Measurements from ENCODE around the gene TMCO2.

The TMCO2 gene

DNA sequence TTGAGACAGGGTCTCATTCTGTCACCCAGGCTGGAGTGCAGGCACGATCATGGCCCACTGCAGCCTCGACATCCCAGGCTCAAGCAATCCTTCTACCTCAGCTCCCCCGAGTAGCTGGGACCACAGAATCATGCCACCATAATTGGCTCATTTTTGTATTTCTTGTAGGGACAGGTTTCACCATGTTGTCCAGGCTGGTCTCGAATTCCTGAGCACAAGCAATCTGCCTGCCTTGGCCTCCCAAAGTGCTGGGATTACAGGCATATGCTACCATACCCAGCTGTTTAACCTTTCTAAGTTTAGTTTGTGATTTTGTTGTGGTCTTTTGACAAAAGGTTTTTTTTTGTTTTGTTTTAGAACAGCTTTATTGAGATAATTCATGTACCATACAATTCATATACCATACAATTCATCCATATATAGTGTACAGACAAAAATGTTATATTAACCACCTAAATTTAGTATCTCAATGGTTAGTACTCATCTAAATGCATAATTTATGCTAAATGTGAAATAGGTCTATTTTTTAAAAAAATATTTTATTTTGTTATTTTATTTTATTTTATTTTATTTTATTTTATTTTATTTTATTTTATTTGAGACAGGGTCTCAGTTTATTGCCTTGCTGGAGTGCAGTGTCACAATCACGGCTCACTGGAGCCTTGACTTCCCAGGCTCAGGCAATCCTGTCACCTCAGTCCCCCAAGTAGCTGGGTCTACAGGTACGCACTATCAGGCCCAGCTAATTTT is 19.2 kb downstream of the TMCO2 start:
- no peak for DNase-seq (ENCODE audit: low spot score in 2 of 2)
- Histone ChIP-seq H3K4me1 (no peaks in the 10 kb centered on the region; the same call in 1 of the 2 replicates), H3K36me3 (replicated peaks) (peaks cover 79% of the 10 kb centered on the region), H3K27me3 (ENCODE audit: low read depth) (no peaks in the 10 kb centered on the region), H3K4me3 (no peak overlapping the region), H3K9me3 (no peaks in the 10 kb centered on the region)
- in situ Hi-C loops (cut with MboI; ENCODE audit: low sequenced_read_pairs), result no loop called here

- no peaks in the 10 kb centered on the region for H3K27me3 ChIP-seq (ENCODE audit: low read depth)
- no peak overlapping the region for H3K4me3 ChIP-seq
- no peak for DNase-seq (ENCODE audit: low spot score in 2 of 2)
- peaks cover 79% of the 10 kb centered on the region for H3K36me3 ChIP-seq (replicated peaks)
- no peaks in the 10 kb centered on the region; the same call in 1 of the 2 replicates for H3K4me1 ChIP-seq
- in situ Hi-C loops (cut with MboI; ENCODE audit: low sequenced_read_pairs), result no loop called here
- no peaks in the 10 kb centered on the region for H3K9me3 ChIP-seq
These were observed 20.0 kb downstream of the TMCO2 start for GRCh38 chr1:40267767-40268187.

DNA sequence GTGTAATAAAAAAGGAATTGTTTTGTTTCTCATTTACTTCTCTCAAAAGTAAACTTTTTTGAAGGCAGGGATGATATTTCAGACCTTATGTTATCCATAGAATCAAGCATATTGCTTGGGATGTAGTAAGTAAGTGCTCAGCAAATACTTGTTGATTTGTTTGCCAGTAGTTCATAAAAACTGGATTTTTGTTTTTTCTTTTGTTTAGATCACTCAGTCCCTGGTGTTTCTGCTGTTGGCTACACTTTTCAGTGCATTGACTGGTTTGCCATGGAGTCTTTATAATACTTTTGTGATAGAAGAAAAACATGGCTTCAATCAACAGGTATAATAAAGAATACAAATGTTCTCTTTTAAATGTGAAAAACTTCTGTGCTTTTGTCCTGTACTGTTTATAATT is 20.5 kb downstream of the TMCO2 start:
- Histone ChIP-seq H3K27me3 (ENCODE audit: low read depth) (no peaks in the 10 kb centered on the region), H3K9me3 (no peaks in the 10 kb centered on the region), H3K4me1 (no peaks in the 10 kb centered on the region; the same call in 1 of the 2 replicates), H3K4me3 (no peak overlapping the region), H3K36me3 (replicated peaks) (peaks cover 78% of the 10 kb centered on the region)
- DNase-seq (ENCODE audit: low spot score in 2 of 2), result no peak
- in situ Hi-C loops (cut with MboI; ENCODE audit: low sequenced_read_pairs), result no loop called here

DNA sequence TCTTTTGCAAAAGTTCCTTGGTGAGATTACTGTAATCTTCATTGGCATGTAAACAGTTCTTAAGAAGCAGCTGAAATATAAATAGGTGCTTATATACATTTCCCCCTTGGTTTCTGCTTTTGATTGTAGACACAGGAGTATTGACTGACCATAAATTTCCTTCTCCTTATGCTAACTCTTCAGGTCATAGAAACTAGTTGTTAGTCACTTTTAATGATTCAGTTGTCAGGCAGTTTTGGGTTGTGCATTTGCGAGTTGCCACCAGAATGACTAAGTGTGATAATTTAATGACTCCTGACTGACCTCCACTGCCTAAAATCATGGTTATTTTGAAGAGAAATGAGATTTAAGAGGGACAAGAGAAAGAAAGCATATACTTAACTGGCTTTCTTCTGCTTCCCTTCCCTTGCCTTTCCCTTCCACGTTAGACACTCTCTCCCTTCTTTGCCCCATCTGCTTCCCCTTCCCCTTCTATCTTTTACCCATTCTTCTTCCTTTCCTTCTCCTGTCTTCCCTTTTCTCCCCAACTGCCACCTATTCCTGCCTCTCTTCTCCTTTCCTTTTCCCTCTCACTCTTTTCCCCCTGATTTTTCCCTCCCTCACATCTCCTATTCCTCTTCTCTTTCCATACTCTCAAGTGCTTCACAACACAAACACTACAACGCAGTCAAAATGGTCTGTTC is 22.6 kb downstream of the TMCO2 start:
- Histone ChIP-seq H3K9me3 (no peaks in the 10 kb centered on the region), H3K4me1 (no peaks in the 10 kb centered on the region; the same call in 1 of the 2 replicates), H3K36me3 (replicated peaks) (peaks cover 80% of the 10 kb centered on the region), H3K4me3 (no peak overlapping the region), H3K27me3 (ENCODE audit: low read depth) (no peaks in the 10 kb centered on the region)
- no peak for DNase-seq (ENCODE audit: low spot score in 2 of 2)
- in situ Hi-C loops (cut with MboI; ENCODE audit: low sequenced_read_pairs), result no loop called here

- Histone ChIP-seq H3K4me1 (no peaks in the 10 kb centered on the region; the same call in 1 of the 2 replicates), H3K9me3 (no peaks in the 10 kb centered on the region), H3K27me3 (ENCODE audit: low read depth) (no peaks in the 10 kb centered on the region), H3K4me3 (no peak overlapping the region), H3K36me3 (replicated peaks) (peaks cover 67% of the 10 kb centered on the region)
- DNase-seq (ENCODE audit: low spot score in 2 of 2), result no peak
- in situ Hi-C loops (cut with MboI; ENCODE audit: low sequenced_read_pairs), result no loop called here
These were observed 25.0 kb downstream of the TMCO2 start for GRCh38 chr1:40272653-40273213.

GRCh38 chr1:40273547-40274166 is 25.9 kb downstream of the TMCO2 start:
- Histone ChIP-seq H3K4me3 (no peak overlapping the region), H3K27me3 (ENCODE audit: low read depth) (no peaks in the 10 kb centered on the region), H3K9me3 (no peaks in the 10 kb centered on the region), H3K4me1 (no peaks in the 10 kb centered on the region; the same call in 1 of the 2 replicates), H3K36me3 (replicated peaks) (peaks cover 60% of the 10 kb centered on the region)
- in situ Hi-C loops (cut with MboI; ENCODE audit: low sequenced_read_pairs), result no loop called here
- DNase-seq (ENCODE audit: low spot score in 2 of 2), result no peak

- in situ Hi-C loops (cut with MboI; ENCODE audit: low sequenced_read_pairs), result no loop called here
- Histone ChIP-seq H3K36me3 (replicated peaks) (peaks cover 63% of the 10 kb centered on the region), H3K4me1 (no peaks in the 10 kb centered on the region; the same call in 1 of the 2 replicates), H3K4me3 (no peak overlapping the region), H3K27me3 (ENCODE audit: low read depth) (no peaks in the 10 kb centered on the region), H3K9me3 (no peaks in the 10 kb centered on the region)
- DNase-seq (ENCODE audit: low spot score in 2 of 2), result no peak
These were observed 26.6 kb downstream of the TMCO2 start for GRCh38 chr1:40274331-40274730.

DNA sequence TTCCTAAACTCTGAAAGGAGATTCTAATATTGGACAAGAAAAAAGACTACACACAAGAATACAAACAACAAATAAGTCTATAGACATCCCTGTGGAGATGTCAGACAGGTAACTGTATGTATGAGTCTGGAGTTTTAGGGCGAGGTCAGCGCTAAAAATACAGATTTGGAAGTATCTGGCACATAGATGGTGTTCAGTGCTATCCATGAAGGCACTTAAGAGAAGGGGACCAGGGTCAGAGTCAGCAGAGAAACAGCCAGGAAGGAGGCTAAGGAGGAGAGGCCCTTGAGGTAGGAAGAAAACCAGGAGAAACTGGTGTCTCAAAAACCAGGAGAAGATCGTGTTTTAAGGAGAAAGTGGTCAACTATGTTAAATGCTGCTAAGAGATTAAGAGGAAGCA is 28.4 kb downstream of the TMCO2 start:
- in situ Hi-C loops (cut with MboI; ENCODE audit: low sequenced_read_pairs), result no loop called here
- H3K36me3 ChIP-seq (replicated peaks), result peaks cover 55% of the 10 kb centered on the region
- H3K9me3 ChIP-seq, result no peaks in the 10 kb centered on the region
- no peaks in the 10 kb centered on the region for H3K27me3 ChIP-seq (ENCODE audit: low read depth)
- H3K4me3 ChIP-seq, result no peak overlapping the region
- no peaks in the 10 kb centered on the region for H3K4me1 ChIP-seq
- no peak for DNase-seq (ENCODE audit: low spot score in 2 of 2)

DNA sequence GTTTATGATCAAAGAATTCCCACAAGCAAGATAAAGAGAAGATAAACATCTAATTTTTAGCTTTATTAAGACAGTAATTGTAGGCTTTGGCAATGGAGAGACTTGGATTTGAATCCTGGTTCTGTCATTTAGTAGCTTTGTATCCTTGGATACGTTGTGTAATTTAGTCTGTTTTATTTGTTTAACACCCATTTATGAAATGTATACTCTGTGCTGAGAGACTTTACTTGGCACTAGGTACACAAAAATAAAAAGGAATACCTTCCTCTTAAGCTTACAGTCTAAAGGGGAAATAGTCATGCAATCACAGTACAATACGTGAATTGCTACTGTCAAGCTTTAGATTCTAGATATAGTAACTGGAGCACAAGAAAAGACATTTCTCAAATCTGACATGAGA is 34.1 kb downstream of the TMCO2 start:
- Histone ChIP-seq H3K27me3 (ENCODE audit: low read depth) (no peaks in the 10 kb centered on the region), H3K4me3 (no peak overlapping the region), H3K9me3 (no peaks in the 10 kb centered on the region), H3K4me1 (no peaks in the 10 kb centered on the region), H3K36me3 (replicated peaks) (peaks cover 48% of the 10 kb centered on the region)
- in situ Hi-C loops (cut with MboI; ENCODE audit: low sequenced_read_pairs), result no loop called here
- no peak for DNase-seq (ENCODE audit: low spot score in 2 of 2)

DNA sequence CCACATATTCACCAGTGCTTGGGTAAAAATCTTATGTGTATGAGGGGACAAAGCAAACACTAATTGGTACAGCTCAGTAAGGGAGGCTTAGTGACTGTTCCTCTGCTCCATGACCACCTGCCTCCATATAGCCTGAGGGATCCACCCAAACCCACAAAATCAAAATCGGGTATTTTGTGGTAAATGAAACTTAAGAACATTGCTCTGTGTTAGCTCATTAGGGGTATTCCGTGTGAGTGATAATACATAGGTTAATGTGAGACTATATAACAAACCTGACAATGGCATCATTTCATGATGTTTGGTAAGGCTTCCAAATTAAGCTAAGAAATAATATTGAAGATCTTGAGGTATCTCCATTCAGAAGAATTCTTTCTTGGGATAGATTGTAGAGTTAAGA is 43.6 kb downstream of the TMCO2 start:
- no peak for DNase-seq (ENCODE audit: low spot score in 2 of 2)
- Histone ChIP-seq H3K27me3 (ENCODE audit: low read depth) (no peaks in the 10 kb centered on the region), H3K36me3 (replicated peaks) (peaks cover 54% of the 10 kb centered on the region), H3K4me1 (no peaks in the 10 kb centered on the region), H3K9me3 (no peaks in the 10 kb centered on the region), H3K4me3 (no peak overlapping the region)
- in situ Hi-C loops (cut with MboI; ENCODE audit: low sequenced_read_pairs), result no loop called here

DNA sequence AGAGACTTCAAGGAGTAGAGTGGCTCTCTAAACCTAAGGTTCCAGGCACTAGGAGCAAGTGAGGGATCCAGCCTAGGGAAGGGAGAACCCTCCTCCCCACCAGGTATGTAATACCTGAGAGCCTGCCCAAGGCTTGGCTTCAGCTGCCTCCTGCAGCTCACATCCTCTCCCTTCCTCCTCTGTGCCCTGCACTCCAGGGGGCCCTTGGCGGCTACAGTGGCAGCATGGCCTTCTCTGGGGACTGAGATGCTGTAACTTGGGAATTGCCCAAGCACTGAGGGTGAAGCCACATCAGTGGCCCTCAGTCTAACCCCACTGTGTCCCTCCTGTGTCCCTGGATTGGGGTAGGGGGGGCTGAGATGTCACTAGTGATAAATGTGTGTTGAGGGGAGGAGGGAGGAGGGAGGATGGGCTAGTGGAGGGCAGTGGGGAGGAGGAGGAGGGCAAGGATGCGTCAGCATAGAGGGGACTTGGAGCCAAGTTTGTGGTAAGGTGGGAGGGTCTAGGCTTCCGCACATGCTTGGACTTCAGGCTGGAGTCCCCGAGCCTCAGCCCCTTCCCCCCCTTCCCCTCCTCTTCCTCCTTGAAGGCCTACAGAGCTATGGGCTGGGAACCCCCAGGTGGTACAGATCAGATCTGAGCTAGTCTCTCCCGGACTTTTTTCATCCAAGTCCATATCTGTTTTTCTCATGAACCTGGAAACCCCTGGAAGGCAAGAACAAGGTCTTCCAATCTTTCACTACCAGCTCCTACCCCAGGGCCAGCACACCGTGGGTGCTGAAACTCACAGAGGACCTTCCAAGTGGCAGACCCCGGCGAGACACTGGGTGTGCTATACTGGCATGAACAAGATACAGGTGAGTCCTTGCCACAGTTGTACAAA is 51.9 kb downstream of the TMCO2 start:
- Histone ChIP-seq H3K27me3 (ENCODE audit: low read depth) (no peaks in the 10 kb centered on the region), H3K9me3 (no peaks in the 10 kb centered on the region), H3K4me1 (no peaks in the 10 kb centered on the region), H3K36me3 (replicated peaks) (no peaks in the 10 kb centered on the region), H3K4me3 (no peak overlapping the region)
- no peak for DNase-seq (ENCODE audit: low spot score in 2 of 2)
- in situ Hi-C loops (cut with MboI; ENCODE audit: low sequenced_read_pairs), result no loop called here

DNA sequence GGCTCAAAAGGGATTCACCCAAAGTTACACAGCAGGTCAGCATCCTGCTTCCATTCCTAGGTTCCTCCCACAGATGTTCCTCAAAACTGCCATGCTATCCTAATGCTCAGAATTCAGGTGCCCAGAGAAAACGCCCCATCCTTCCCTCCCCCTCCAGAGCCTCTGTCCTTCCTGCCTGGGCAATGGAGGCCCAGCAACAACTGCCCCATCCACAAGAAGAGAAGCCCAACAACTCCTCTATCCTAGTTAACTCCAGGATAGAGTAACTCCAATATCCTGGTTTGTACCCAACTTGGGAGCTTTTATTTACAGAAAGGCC is 52.5 kb downstream of the TMCO2 start:
- Histone ChIP-seq H3K4me3 (no peak overlapping the region), H3K36me3 (replicated peaks) (no peaks in the 10 kb centered on the region), H3K27me3 (ENCODE audit: low read depth) (no peaks in the 10 kb centered on the region), H3K9me3 (no peaks in the 10 kb centered on the region), H3K4me1 (no peaks in the 10 kb centered on the region)
- in situ Hi-C loops (cut with MboI; ENCODE audit: low sequenced_read_pairs), result no loop called here
- no peak for DNase-seq (ENCODE audit: low spot score in 2 of 2)

- Histone ChIP-seq H3K36me3 (replicated peaks) (no peaks in the 10 kb centered on the region), H3K4me3 (no peak overlapping the region), H3K27me3 (ENCODE audit: low read depth) (no peaks in the 10 kb centered on the region), H3K9me3 (no peaks in the 10 kb centered on the region), H3K4me1 (no peaks in the 10 kb centered on the region)
- no peak for DNase-seq (ENCODE audit: low spot score in 2 of 2)
- in situ Hi-C loops (cut with MboI; ENCODE audit: low sequenced_read_pairs), result no loop called here
These were observed 52.9 kb downstream of the TMCO2 start for GRCh38 chr1:40300651-40301050.
